ENCODE results near the gene SIGLEC5.

SIGLEC5 gene

DNA sequence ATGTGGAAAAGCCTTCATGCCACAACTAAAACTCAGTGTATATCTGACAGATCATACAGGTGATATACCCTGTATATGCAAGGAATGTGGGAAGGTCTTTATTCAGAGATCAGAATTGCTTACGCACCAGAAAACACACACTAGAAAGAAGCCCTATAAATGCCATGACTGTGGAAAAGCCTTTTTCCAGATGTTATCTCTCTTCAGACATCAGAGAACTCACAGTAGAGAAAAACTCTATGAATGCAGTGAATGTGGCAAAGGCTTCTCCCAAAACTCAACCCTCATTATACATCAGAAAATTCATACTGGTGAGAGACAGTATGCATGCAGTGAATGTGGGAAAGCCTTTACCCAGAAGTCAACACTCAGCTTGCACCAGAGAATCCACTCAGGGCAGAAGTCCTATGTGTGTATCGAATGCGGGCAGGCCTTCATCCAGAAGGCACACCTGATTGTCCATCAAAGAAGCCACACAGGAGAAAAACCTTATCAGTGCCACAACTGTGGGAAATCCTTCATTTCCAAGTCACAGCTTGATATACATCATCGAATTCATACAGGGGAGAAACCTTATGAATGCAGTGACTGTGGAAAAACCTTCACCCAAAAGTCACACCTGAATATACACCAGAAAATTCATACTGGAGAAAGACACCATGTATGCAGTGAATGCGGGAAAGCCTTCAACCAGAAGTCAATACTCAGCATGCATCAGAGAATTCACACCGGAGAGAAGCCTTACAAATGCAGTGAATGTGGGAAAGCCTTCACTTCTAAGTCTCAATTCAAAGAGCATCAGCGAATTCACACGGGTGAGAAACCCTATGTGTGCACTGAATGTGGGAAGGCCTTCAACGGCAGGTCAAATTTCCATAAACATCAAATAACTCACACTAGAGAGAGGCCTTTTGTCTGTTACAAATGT lies 42.7 kb downstream of the SIGLEC5 start:
- no peak for DNase-seq (ENCODE audit: low read depth, low spot score)

- DNase-seq (ENCODE audit: low read depth, low spot score) = no peak
Observed at GRCh38 chr19:51586799-51587198, 43.4 kb downstream of the SIGLEC5 start.

DNA sequence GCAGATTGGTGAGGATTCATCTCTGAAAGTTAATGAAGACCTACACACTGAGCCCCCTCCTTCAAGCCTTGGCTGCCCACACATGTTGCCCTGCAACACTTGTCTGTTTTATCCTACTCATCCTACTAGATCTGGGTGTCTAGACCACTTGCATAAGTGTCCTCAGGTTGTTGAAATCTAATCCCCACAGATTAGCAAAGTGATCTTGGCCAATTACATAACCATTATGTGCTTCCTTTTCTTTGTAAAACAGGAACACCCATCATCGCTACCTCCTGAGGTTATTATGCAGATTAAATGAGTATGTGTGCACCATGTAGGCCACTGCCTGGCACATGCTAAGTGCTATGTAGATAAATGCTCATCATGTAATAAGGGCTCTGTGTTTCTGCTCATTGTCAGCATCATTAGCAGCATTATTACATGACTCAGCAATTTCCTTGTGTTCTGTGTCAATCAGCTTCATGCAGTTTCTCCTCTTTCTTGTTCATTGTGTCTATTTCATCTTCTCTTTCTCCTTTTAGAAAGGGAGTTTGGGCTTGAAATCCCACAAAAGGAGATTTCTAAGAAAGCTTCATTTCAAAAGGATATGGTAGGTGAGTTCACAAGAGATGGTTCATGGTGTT lies 44.0 kb downstream of the SIGLEC5 start:
- no peak for DNase-seq (ENCODE audit: low read depth, low spot score)

DNA sequence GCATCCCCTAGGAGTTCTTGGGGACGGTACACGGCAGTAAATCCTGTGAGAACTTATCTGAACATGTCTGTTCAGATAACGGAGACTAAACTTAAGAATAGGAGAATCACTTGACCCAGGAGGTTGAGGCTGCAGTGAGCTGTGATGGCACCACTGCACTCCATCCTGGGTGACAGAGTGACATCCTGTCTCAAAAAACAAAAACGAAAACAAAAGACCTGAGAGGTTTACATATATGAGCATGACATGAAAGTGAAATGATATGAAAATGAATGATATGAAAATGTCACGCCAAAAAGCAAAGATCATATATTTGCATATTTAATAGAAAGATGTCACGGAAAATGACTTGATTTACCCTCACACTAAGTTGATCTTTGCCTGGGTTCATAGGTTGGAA lies 53.4 kb downstream of the SIGLEC5 start:
- no peak for DNase-seq (ENCODE audit: low read depth, low spot score)

GRCh38 chr19:51573331-51573730 lies 56.9 kb downstream of the SIGLEC5 start:
- DNase-seq (ENCODE audit: low read depth, low spot score) = no peak

DNA sequence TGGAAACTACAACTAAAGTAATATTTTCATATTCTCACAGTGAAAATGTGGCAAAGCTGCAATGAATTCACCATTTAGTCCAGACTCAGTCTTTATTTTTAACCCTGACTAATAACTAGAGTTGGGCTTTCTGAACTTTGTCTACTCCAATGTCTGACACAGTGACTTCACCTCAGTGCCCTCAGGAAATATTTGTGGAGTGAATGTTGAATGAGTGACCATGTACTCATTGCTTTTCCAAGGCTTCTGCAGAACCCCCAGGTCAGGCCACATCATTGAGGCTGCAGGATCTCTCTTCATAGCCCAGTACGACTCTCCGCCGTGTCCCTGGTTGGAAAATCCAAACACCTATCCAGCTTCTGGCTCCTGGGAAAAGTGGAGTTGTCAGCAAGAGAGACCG lies 57.3 kb downstream of the SIGLEC5 start:
- no peak for DNase-seq (ENCODE audit: low read depth, low spot score)

DNA sequence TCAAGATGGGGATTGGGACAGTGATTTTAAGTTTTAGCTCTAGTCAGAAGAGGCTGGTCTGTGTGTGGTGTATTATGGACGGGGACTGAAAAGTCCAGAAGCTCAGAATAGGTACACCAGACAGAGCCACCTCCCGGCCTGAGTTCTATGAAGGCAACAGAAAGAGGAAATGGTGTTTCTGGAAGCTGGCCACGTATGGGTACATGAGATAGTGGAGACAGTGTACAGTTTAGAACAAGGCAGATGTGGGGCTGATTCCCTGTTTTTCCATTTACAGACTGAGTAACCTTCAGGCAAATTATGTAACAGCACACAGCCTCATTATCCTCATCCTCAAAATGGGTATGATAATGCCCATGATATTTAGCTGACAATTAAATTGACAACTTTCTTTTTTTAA lies 57.8 kb downstream of the SIGLEC5 start:
- no peak for DNase-seq (ENCODE audit: low read depth, low spot score)

GRCh38 chr19:51571599-51571998 lies 58.6 kb downstream of the SIGLEC5 start:
- DNase-seq (ENCODE audit: low read depth, low spot score) = no peak

DNA sequence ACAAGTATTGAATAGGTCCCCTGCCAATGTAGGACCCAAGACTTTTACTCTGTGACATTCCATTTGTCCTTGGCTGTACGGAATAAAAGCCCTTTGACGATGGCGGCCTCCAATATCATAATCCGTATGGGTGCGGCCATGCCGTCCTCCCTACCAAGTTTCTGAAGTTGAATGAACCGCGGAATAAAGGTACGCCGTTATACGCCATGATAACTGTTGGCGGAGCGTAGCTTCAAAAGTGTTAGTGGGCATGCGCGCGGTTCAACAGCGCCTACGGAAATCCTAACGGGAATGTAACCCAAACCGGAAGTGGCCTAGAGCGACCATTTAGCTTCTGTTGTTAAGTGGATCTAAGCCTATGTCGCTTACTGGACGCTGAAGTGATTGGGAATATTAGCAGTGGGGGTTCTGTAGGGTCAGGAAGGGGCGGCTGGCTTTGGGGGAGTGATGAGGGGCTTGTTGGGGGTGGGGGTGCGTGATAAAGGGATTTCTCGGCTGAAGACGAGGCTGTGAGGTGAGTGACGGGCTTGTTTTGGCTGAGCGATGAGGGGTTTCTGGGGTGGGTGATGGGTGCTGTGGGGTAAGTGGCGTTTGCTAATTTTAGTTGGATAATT lies 59.1 kb downstream of the SIGLEC5 start, which contains the start of gene ZNF175:
Gene ZNF175, plus strand, starts transcription at position 322 of the 614 bp plus-strand sequence. CDS start 2,047 bp downstream, outside the sequence.
- peak; percentile 94 for DNase-seq (ENCODE audit: low read depth, low spot score)

- no peak for DNase-seq (ENCODE audit: low read depth, low spot score)
Observed at GRCh38 chr19:51568456-51568855, 61.7 kb downstream of the SIGLEC5 start.

GRCh38 chr19:51567583-51567982 lies 62.6 kb downstream of the SIGLEC5 start:
- no peak for DNase-seq (ENCODE audit: low read depth, low spot score)

DNA sequence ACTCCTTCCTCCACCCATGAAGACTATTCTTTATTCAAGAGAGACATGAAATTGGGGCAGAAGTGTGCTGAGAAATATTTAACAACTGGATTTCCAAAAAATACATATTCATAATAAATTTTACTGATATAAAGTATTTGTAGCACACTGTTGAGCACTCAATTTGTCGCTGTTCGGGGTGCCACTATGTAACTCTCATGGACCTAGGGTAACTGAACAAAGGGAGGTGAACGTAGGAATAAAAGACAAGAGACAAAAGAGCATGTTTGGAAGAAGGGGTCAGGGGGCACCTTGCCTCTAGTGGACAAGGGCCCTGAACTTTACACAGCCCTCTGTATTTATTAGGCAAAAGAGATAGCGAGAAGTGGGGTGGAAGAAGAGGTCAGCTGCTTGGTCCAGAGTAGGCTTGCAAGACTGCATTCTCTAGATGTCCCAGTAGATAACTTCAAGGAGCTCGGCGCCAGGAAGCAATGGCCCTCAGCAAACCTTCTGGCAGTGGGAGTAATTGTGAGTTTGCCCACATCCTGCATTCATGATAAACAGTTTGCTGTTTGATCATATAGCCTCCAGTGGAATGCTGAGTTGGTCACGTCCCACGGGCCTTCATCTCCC lies 63.6 kb downstream of the SIGLEC5 start:
- DNase-seq (ENCODE audit: low read depth, low spot score) = no peak

DNA sequence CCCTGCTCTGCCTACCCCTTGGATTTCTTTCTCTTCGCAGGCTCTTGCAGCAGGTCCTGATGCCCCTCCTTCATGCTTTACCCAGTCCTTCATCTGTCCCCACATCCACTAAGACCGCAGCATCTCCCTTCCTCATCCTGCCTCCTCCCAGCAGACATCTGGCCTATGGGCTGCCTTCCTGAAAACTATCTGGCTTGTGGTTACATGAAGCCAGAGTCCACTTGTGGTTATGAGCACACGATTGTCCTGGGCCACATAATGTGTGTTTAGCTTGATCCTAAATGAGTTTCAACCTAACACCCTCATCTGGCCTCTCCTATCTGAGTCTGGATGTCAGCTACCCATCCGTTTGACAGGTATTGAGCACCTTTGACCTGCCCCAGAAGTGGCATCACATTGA lies 64.6 kb downstream of the SIGLEC5 start:
- no peak for DNase-seq (ENCODE audit: low read depth, low spot score)

DNA sequence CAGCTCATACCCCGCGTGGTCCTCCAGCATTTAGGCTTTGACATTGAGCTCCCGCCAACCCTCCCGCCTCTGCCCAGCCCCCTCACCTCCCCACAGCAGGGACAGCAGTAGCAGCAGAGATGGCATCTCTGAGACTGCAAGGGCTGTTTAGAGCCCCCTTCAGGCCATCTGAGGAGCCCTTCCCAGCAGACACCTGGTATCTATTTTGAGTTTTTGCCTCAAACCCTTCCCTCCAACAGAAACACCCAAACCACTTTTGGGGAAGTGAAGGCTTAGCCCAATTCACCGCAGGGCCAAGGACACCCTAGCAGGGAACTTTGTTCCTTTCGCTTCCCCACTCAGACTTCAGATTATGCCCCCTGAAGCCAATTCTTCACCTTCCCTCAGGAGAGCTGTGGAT lies 65.4 kb downstream of the SIGLEC5 start:
- no peak for DNase-seq (ENCODE audit: low read depth, low spot score)

All from smooth muscle cell of the brain vasculature (primary cell).